GM12892 (cell line): ENCODE data around the gene CEACAM5.

Experiments used
- POLR2A ChIP-seq: IDR thresholded peaks from 2 replicates; pipeline ENCODE4 v1.6.1; 2011; ENCODE audit warnings: low read depth, low read length, control low read depth
- POLR2AphosphoS5 ChIP-seq: IDR thresholded peaks from 2 replicates; pipeline ENCODE4 v1.6.1; 2011; ENCODE audit warnings: low read depth, low read length, control low read depth
- TAF1 ChIP-seq: IDR thresholded peaks from 2 replicates; pipeline ENCODE4 v1.6.1; 2011; ENCODE audit warnings: low read depth, mild to moderate bottlenecking, control low read depth, low read length, borderline replicate concordance

- TF ChIP-seq POLR2A: no peak
- no peak for TF ChIP-seq POLR2AphosphoS5
- TF ChIP-seq TAF1: no peak
Observed at GRCh38 chr19:41771410-41771809, 63.0 kb downstream of the CEACAM5 start.
